Astrocyte of the hippocampus (primary cell): ENCODE measurements around the gene ARL15.

ENCODE experiments used
- DNase-seq: peaks from one replicate; pipeline ENCODE4 v3.0.0; 2011; ENCODE audit warnings: low read depth, low spot score

Gene ARL15

DNA sequence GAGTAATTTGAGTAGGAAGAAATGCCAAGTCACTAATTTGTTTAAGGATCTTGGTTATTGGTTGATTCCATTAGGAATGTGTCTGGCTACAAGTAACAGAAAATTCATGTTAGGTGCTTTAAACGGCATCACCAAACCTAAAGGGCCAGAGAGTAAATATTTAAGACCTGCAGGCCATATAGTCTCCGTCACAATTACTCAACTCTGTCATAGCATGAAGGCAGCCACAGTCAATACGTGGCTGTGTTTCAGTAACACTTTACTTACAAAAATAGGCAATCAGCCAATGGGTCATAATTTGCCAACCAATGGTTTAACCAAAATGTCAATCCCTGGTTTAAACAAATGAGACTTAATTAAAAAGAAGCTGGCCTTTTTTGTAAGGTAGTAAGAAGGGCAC lies 98.5 kb downstream of the ARL15 start:
- no peak for DNase-seq

DNA sequence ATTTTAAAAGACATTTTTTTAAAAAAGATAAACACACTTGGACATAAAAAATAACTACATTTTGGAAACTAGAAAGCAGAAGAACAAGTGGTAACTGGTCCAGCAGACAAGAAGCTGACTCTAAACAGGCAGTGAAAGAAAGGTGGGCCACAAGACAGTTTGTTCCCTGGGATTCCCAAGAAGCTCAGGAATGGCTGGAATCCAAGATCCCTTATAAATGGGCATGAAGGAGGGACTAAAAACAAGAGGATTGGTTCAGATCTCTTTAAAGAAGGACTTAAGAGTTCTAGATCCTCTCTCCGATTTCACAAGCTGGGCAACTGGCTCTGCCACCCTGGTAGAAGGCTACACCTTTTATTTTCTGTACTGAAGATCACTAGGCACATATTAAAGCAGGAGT lies 102.8 kb downstream of the ARL15 start:
- DNase-seq = no peak

DNA sequence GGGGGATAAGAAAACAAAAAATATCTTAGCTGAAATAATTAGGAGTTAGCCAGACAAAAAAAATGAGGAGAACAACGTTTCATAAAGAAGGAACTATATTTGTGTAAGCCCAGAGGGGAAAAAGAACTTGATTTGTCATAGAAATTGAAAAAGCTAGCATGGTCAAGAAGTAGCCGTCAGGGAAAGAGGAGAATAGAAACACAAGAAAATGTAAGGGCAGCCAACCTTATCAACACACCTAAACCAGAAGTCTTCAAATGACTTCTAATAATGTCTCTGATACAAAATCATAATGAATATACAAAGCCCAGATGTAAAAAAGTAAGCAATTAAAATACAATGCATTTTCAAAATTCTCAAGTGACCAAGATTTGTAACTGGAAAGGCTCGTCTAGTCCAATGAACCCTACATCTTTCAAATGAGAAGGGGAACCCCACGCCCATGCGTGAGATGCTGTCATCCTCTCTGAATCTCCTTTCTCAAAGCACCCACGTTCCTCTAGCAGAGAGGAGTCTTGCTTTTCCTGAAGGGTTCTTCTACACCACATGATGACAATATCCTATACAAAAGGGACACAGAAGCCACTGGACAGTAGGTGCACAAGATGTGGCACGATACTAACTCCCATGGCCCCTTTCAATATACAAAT lies 103.7 kb downstream of the ARL15 start:
- DNase-seq = no peak

DNA sequence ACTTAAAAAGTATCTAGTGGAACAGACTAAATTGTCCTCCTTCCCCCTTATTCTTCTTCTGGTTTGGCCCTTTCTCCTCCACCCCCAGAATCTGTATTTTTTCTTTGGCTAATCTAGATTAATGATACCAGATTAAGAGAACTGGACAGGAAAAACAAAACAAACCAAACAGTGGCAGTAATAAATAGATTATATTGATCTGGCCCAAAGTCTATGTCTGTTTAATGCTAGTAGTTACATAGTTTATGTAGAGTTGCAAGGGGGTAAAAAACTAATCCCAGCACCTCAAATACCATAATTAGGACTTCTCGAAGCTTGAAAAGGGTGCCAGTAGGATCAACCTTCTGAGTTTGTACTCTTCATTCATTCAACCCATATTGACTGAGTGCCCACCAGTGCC lies 104.5 kb downstream of the ARL15 start:
- no peak for DNase-seq

DNA sequence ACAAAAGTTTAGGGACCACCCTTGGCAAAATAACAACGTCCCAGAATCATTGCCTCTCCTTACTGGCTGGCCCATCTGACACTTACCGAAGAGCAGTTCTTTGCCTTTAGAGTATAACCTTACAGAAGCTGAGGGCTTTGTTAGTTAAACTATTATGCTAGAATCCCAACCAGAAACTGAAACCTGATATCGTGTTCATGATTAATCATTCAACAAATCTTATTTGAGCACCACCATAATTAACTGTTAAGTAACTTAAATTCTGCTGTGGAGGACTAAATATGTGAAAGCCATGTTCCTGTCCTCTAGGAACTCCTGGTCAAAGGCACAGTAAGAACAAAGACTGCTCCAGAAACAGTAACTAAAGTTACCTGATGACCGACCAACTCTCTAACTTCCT lies 104.9 kb downstream of the ARL15 start:
- no peak for DNase-seq

DNA sequence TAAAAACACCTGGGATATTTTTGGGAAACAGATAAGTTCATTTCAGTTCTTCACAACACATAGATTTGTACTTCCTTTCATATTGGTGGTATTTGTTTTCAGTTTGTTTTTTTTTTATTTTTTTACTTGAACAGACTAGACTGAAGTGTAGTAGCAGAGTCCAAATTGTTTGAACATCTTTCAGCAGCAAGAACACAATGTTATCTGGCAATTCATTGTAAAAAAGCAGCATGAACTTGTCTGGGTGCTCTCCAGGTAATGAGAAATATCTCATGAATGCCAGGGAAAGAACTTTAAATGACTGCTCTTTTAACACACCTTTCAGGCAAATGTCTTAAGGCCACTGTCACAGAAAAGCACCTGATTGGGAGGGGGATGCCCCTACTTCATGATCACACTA lies 113.4 kb downstream of the ARL15 start:
- DNase-seq = no peak

DNA sequence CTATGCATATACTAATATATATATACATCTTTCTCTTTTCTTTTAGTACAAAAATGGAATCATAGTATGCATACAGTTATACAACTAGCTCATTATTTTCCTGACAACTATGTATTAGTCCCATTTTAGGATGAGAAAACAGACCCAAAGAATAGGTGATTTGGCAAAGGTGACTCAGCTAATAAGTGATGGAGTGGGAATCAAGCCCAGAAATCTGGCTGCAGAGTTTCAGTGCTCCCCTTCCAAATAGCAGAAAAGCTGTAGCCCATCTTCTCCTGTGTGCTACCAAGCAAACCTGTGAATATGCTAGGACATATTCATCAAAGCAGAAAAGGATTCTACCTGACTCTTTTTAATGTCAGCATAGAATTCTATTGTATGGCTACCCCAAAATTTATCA lies 114.7 kb downstream of the ARL15 start:
- DNase-seq = no peak

DNA sequence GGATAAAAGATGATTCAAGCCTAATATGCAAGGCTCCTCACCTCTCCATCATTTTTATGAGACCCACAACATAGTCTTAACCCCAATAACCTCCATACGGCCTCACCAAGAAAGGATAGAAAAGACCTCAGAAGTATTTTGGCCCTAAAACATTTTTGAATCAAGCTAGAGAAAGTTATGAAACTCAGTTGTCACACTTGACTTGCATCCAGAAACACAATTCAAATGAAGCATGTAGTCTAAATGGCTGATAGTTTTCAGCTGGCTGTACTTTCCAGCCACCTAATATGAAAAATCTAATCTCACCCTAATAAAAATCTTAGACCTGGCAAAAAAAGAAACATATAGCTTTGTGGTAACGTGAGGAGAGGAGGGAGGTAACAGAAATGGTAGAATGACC lies 116.1 kb downstream of the ARL15 start:
- DNase-seq = no peak

DNA sequence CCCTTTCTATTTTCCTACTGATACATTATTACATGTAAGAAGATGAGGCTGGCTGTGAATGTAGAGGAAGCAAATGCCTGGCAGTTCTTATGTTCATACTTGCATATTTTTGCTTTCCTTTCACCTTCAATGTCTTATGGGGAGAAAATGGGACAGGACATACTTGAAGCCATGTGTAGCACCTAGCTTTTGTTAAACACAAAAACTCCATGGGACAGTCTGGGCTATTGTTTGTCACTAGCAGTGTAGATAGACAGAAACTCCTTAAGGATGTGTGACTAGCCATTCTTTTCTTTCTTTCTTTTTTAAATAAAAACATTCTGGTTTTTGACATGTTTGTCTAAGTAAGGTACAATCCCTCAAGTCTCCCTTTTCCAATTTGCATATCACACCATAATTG lies 122.7 kb downstream of the ARL15 start:
- DNase-seq = no peak

DNA sequence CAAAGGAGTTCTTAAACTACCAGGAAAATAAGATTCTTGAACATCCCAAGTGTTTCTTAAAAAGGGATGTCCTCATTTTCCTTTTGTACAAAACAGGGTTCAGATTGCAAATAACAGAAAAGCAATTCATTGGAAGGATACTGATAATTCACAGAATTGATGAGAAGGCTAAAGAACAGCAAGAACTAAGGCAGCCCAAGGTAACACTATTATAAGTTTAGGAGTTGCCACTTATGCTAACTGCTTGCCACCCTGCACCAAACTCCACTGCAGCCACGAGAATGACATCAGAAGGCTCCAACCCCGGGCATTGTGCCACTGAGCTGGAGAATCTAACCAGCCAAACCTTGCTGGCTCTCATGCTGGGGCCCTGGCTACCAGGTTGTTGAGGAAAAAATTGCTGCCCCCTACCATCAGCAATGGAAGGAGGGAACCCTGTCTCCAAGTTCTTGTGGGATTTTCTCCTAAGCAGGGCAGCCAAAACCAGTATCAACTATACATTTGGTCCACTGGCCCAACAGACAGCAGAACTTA lies 123.4 kb downstream of the ARL15 start:
- DNase-seq = peak; percentile 44

DNA sequence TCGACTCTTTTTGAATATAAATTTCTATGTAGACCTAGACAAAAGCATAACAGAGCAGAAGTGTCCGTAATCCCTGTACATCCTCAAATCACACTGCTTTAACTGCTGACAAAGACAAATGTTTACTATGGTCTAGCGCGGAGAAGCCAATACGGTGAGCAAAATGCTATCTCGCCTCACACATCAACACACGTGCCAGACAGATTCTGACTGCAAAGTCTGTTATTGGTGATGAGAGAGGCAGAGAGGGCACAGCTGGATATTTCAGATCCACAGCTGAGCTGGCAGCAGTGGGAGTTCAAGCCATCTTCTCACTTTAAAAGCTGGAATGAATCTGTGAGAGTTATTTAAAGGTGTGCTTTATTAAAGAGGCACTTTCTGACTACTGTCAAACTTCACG lies 124.3 kb downstream of the ARL15 start:
- no peak for DNase-seq

DNA sequence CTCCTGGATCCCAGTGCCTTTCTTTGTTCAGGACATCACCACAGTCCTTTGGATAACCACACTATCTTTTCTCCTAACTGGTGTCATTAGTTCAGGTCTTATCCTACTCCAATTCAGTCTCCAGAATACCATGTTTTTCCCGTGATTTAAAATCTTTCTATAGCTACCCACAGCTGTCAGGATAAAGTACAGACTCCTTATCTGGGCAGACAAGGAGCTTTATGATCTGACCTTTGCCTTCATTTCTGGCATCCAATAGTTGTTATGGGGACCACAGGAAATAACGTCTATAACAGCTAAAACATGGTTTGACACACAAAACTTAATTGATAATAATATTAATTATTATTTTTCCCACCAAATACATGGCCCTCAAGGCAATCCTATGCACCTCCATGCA lies 125.6 kb downstream of the ARL15 start:
- DNase-seq = no peak

DNA sequence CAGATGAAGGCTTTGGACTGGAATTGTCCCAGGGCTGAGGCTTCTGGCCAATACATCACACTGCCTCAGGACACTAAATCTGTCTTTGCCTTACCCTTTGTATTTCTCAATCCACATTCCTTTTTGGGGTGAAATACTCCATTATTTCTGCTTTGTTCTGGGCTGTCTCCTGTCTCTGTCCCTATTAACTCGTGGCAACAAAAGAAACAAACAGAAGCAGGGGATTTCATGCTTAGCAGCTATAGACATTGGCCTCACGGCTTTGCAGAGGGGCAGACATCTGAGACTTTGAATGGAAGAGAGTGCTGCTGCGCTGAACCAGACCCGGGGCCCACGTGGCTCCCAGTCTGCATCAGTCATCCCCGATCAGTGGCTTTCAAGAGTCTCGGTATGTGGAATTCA lies 129.7 kb downstream of the ARL15 start:
- peak; percentile 39 for DNase-seq

DNA sequence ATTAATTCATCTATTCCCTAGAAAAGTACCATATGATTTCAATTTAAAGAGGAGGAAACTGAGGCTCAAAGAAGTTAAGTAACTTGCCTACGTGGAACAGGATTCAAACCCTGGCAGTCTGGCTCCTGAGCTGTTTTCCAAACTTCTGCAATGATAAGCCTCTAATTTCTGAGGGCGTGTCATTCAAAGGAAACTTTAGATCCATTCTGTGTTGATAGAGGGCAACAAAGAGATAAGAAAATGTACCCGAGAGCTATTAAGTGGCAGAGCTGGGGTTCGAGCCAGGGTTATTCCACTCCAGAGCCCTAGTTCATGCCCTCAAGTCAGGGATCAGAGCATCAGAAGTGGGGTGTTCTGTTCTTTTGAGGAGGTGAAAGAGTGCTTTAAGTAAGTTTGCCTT lies 131.4 kb downstream of the ARL15 start:
- DNase-seq = no peak

DNA sequence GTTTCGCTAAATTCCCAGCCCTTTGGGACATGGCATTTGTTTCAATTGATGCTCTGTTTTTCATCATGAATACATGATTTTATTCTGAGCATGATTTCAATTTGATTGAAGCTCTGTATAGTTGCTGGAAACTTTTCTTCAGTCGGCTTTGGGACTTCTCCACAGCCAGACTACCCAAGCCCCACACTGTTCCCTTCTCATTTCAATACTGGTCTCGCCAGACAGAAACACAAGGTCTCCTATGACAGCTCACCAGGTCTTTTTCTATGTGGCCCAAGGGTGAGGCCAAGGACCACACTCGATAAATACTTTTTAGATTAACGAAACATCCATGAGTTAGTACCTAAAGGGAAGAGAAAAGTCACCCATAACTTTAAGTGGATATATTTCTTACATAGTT lies 132.2 kb downstream of the ARL15 start:
- DNase-seq = no peak

DNA sequence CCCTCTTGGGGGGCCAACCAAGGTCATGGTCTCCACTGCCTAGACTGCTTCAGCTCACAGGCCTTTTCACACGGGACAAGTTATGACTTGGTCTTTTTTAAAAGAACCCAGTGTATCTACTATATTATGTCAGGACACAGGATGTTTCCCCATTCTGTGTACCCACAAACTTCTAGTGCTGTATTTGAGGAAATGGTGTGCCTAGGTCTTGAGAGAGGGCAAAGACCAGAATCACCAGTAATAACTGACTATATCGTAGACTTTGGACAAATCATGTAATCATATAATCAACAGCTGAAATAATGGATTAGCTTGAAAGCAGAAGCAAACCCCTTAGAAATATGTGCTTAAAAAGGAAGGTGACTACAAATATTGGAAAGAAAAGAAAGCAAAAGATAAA lies 133.3 kb downstream of the ARL15 start:
- no peak for DNase-seq

DNA sequence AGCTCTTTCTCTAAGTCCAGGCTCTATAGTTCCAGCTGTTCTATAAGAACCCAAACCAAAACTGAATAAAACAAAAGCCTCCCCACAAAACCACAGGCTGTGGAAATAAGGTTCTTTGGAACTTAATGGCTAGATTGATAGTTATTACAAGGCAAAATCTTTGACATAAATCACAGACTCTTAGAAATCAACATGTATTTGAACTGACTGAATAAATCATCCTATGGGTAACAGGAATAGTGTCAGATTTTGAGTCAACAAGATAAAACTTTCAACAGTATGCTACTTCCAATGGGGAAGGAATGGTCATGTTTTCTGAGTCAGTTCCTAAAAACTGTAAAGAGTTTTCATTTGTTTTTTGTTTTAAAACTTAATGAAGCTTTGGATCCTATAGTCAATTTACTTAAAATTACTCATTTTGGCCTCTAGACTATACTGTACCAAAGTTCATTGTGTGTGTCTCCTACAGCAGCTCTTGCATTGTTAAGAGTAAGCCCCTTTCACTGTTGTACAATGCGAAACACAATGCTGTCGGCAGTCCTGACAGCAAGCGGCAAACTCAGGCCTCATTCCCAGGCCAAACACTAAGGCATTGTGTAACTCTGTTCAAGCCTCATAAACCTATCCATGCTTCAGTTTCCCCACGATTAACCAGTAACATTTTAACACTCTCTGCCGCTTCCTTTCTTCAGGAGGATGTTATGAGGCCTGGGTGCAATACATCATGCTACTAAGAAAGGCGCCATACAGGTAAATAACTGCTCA lies 134.1 kb downstream of the ARL15 start:
- DNase-seq = peak; percentile 10

DNA sequence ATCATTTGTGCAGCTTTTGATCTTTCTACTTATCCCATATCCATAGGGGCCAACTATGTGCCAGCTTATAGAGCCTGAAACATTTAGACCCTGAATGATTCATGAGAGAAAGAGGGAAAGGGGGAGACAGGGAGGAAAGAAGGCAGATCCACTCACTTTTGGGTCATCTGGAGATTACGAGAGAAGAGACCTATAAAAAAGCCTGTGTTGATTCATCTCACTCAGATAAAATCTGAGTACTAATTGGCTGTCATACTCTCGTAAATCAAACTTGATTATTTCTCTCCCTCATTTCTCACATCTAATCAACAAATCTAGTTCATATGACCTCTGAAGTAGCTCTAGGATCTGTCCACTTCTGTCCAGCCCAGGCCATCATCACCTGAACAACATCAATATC lies 137.1 kb downstream of the ARL15 start:
- DNase-seq = no peak

DNA sequence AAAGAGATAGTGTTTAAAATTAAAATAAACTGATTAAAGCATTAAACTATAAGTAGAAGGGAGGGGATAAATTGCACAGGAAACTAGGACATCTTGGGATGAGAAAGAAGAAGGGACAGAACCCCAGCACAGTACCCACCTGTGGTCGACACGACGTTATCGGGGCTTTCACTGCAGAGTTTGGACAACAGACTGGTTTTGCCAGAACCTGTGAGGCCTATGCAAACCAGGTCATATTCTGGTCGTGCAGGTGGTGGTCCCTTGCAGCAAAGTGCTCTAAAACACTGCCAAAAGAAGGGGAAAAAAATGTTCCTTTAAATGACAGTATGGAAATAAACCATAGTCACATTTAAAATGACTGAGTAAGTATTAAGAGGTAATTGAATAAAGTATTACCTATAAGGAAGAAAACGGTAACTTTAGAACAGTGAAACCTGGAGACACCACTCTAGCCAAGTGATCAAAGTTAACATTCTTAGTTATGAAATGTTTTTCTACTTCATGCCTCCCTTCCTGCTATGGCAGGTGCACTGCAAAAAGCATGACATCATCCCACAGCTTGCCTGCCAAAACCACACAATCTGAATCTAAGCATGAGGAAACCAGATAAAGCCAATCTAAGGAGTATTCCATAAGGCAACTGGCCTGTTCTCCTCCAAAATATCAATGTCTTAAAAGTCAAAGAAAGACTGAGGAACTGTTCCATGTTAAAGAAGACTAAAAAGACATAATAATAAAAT lies 138.6 kb downstream of the ARL15 start:
- peak; percentile 62 for DNase-seq

DNA sequence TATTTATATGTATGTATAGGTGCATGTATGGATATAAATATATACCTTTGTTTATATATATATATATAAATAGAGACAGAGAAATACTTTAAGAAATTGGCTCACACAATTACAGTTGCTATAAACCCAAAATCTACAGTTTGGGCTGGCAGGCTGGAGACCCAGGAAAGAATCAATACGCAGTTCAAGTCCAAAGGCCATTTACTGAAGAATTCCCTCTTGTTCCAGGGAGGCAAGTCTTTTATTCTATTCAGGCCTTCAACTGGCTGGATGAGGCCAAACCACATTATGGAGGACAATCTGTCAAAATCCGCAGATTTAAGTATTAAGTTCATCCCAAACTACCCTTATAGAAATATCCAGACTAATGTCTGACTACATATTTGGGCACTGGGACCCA lies 144.7 kb downstream of the ARL15 start:
- no peak for DNase-seq

DNA sequence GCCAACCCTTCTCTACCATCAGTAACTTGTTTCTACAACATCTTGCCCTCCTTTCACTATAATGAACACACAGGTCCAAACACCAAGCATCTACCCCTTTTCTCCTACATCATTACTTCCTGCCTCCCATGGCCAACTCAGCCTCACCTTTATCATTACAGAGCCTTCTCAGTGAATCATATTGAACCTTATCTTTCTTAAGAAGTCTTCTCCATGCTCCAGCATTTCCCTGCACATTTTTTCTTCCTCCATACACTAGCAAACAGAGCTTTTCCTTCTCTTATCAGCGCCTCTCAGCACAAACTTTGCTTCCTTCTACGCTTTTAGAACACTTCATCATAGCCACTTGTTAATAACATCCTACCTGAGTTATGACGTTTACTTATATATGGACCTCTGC lies 148.2 kb downstream of the ARL15 start:
- DNase-seq = no peak

DNA sequence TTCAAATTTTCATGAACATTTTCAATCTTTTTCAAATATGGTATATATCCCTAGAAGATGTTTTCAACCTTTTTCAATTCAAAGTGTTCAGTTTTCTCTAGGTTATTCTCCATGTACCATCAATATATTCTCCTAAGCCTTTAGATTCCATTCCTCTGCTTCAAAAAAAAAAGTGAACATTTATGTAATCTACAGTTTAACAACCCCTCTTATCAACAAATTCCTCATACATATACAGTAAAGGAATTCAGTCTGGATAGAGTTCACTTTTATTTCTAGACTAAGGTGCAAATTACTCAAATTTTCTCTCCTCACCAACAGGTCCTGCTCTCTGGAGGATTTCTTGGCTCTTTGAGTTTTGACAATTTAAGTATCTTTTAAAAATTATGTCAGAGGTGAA lies 150.0 kb downstream of the ARL15 start:
- DNase-seq = no peak

DNA sequence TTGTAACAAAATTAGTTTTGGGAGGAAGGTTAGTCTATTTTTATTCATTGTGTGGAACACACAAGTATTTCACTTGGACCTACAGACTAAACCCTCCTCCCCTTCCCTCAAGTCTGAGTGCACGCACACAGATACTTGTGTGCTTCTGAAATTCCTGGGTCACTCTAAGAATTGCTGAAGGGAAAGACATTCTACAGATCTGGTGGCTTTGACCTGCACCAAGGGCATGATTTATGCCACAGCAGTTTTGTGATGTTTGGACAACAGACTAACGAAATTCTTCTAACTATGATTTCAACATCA lies 150.5 kb downstream of the ARL15 start:
- no peak for DNase-seq
